GM19023 (cell line): ENCODE results near the gene NFKBIE.
"Not testable (repeated sequence)": the region's sequence is repeated elsewhere in the genome, so short reads cannot be mapped to it uniquely, and the experiment has no call there.

Experiments used
- ATAC-seq: cut with Tn5 transposase; IDR thresholded peaks from one replicate; pipeline ENCODE4 v1.9.1; 2021; ENCODE audit warnings: mild to moderate bottlenecking, moderate library complexity; ENCODE audit not compliant: unreplicated experiment

NFKBIE gene, protein sequence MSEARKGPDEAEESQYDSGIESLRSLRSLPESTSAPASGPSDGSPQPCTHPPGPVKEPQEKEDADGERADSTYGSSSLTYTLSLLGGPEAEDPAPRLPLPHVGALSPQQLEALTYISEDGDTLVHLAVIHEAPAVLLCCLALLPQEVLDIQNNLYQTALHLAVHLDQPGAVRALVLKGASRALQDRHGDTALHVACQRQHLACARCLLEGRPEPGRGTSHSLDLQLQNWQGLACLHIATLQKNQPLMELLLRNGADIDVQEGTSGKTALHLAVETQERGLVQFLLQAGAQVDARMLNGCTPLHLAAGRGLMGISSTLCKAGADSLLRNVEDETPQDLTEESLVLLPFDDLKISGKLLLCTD

DNA sequence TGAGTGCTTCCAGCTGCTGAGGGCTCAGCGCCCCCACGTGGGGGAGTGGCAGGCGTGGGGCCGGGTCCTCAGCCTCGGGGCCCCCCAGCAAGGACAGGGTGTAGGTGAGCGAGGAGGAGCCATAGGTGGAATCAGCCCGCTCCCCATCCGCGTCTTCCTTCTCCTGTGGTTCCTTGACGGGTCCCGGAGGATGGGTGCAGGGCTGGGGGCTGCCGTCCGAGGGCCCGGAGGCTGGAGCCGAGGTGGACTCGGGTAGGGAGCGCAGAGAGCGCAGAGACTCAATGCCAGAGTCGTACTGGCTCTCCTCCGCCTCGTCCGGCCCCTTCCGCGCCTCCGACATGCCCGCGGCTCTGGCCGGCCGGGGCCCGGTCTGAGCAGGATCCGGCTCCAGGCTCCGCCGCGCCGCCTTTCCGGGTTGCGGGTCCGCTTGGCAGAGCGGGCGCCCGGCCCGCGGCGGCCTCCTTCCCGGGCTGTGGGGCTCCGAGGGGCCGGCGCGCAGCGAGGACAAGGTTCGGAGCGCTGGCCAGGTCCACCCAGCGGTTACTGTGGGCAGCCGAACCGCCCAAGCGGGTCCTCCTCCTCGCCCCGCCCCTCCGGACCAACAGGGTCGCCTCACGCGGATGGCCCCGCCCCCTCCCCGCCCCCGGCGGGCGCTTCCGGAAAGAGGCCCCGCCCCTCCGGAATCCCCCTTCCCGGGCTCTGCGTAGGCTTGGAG, at the start of gene NFKBIE:
Gene NFKBIE, minus strand, starts transcription at position 545 of the 715 bp plus-strand sequence. Its CDS starts 205 bp downstream, at position 340.
- peak; percentile 36 for ATAC-seq

DNA sequence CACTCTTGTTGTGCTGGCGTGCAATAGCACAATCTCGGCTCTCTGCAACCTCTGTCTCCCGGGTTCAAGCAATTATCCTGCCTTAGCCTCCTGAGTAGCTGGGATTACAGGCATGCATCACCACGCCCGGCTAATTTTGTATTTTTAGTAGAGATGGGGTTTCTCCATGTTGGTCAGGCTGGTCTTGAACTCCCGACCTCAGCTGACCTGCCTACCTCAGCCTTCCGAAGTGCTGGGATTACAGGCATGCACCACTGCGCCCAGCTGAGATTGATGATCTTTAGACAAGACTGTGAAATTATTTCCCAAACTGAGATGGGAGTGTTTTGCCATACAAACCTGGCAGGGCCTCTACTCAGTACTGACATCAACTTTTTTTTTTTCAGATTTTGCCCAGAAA, 49.3 kb upstream of the NFKBIE start:
- not testable (repeated sequence) for ATAC-seq

DNA sequence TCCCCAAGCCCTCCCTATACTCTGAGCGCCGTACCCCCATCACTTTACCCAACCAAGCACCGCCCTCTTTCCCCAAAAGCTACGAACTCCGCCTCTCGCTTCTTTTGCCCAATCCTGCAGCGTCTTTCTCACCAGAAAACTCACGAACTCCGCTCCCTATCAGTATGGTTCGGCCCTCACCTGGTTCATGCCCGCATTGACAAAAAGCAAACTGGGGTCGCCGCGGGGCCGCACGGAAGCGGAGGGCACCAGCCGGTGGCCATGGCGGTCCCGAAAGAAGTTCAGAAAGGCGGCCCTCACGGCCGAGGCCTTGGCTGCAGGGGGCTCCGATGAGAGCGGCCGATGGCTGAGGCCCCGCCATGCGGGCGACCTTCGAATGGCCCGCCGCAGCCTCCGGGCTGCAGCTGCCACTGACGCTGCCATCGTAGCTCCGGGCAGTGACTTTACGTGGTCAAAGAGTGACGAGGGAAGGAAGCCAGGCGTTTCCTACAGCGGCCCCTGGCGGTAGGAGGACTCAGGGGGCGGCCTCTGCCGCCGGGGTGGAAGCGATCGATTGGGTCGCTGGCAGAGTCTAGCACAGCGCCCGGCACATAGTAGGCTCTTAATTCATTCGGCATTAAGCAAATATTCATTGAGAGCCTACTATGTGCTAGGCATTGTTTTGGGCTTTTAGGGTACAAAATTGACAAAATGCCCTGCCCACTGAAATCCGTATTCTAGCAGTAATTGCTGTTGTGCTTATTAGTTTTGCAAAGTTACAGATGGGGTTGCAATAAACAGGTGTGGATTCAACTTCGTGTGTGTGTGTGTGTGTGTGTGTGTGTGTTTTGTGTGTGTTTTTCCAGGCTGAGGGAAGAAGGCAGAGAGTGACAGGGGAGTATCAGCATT, 47.8 kb upstream of the NFKBIE start, which contains the start of gene AARS2:
Gene AARS2, minus strand, starts transcription at position 447 of the 888 bp plus-strand sequence. Its CDS starts 24 bp downstream, at position 423.
- peak; percentile 94 for ATAC-seq

DNA sequence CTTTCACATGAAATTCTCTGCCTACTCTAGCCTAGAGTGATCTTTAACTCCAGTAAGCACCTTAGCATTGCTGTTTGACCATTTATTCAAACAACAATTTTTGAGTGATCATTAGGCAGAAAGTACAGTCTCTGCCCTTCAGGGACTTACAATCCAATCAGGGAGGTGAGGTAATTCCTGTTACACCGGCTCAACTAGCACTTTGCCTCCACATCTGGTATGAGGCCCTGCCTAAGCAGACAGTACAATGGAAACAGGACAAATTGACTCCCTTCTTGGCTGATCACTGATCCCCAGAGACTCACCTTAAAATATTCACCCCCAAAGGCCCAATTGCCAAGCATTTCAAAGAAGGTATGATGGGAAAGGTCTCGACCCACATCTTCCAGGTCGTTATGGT, 46.4 kb upstream of the NFKBIE start:
- ATAC-seq: no peak

DNA sequence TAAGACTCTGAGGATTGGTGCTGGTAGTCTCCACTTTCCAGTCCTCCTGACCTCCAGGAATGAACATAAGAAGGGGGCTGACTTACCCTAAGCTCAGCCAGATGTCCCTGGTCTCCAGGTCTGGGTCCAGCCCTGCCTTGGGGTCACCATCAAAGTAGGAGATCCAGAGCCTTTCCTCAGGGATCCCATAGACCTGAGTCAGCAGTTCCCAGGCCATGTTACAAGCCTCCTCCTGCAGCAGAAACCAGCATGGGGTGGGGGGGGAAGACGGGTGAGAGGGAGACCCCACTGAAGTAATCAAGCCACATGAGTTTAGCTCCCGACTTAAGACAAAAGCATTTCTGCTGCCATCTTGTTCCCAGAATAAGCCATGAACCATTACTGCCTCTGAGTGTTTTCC, 46.0 kb upstream of the NFKBIE start:
- no peak for ATAC-seq

DNA sequence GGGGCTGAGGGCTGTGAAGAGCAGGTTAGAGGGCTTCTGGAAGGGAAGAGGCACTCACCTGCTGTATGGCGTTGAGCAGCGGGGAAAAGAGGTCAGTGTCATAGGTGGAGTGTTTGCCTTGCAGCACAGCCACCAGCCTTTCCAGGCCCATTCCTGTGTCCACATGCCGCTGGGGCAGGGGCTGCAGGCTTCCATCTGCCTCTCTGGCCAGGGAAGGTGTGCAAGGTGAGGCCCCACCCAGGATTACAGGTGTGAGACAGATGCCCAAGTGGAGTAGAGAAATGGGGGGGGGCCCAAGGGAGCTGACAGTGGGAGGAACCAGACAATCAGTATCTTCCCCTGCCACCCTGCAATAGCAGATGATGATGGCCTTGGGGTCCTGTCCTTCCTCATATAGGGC, 44.9 kb upstream of the NFKBIE start:
- no peak for ATAC-seq

DNA sequence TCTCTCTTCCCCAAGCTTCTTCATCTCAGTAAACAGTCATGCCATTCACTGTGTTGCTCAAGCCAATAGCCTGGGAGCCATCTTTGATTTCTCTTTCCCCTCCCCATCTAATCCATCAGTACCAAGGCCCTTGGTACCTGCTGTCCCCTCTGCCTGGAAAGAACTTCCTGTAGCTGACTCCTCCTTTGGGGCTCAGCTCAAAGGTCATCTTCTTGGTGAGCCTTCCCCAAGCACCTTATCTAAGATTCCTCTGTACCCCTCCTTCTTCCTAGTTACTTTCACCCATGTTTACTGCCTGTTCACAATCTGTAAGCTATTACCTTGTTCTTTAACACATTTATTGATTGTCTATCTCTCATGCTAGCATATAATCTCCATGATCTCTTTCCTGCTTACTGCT, 44.3 kb upstream of the NFKBIE start:
- no peak for ATAC-seq

DNA sequence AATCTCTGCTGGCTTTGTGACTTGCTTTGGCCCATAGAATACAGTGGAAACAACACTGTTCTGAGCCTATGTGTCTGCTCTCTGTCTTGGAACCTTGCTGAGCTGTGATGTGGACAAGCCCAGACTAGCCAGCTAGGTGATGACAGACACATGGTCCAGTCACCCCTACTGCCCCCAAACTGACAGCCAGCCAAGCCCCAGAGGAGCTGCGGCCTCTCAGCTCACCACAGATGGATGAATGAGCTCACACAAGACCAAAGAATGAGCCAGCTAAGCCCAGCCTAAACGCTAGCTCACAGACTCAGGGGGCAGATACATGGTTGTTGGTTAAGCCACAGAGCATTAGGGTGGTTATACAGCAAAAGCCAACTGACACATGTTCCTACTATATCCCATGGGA, 43.7 kb upstream of the NFKBIE start:
- ATAC-seq: no peak

DNA sequence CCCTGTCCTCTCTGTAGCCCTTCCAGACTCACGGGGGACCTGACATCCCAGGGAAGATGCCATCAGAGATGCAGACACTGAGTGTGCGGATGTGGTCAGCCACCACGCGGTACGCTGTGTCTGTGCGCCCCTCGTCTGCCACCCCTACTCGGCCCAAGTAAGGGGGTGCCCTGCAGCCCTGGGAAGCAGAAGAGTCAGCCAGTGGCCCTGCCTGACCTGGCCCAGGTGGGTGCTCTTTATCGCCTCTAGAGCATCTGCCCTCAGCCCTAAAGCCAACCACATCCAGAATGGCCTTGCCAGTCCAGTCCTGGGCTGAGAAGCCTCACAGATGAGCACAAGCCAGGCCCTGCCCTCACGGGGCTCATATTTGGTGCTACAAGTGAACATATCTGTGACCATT, 41.9 kb upstream of the NFKBIE start:
- ATAC-seq: no peak

DNA sequence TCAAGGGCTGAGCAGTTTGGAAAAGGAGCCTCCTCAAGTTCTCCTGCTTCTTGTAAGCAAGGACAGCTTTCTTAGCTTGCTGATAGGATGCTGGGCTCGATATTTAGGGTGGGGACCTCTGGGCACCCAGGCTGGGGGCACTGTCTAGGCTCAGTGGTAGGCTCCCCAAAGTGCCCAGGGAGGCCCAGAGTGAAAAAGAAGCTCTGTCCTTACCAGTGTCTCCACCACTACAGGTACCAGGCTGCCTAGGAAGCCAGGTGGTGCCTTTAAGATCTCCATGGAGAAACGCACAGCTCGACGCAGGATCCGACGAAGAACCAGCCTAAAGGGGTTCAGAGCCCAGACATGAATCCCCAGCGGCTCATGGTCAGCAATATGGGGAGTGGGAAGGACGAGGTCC, 41.4 kb upstream of the NFKBIE start:
- no peak for ATAC-seq

DNA sequence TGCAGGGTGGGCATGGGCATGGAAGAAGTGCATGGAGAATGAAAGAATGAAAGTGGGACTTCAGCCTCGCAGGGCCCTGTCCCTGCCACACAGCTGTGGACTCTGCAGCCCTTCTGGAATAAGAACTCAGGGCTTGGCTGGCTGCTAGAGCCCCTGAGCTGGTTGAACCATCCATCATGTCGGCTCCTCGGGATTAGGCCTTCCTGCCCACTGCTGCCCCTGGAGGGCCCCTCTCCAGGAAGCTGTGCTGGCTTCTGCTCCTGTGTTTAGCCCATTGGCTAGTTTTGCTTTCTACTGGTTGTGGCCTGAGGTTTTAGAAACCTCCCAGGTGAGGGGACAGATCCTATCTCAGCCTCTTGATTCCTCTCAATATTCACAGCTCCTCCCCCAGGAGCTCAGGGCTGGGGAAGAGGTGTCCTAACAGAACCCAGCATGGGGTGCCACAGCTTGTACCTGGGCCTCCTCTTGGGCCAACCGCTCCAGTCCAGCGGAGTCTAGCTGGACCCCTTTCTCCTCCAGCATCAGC, 39.9 kb upstream of the NFKBIE start:
- no peak for ATAC-seq

DNA sequence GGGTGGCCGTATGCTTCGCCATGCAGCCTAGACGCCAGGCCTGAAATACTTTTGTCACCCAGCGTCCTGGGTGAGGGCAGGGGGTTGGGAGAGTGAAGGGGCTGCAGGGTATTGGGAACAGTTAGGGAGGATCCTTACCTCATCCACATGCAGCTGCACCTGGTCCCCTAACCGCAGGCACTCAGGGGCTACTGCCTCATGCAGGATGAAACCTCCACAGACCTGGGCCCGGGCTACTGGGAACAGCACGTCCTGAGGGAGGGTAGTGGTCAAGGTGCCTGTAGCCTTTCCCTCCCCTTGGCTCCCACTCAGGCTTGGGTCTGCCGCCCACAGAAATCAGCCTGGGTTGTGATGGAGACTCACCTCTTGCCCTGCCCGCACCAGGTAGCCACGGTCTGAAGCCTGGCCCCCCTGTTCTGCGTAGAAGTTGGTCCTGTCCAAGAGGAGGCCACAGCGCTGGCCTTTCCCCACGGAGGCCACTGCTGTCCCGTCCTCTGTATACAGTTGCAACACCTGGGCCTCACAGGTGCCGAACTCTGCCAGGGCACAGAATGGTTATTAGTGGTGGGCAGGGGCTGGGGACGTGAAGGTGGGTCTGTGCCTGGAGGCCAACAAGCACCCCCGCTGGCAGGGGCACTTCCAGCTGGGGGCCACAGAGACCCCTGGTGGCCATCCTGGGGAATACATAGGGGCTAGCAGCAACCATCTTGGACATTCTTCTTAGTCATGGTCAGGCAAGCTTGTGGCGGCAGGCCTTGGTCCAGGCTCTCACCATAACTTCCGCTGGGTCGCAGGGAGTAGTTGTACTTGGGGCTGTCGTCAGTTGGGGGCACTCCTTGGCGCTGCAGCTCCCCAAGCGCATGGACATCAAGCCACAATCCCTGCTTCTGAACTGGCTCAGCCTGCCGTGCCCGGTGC, 39.2 kb upstream of the NFKBIE start:
- no peak for ATAC-seq

DNA sequence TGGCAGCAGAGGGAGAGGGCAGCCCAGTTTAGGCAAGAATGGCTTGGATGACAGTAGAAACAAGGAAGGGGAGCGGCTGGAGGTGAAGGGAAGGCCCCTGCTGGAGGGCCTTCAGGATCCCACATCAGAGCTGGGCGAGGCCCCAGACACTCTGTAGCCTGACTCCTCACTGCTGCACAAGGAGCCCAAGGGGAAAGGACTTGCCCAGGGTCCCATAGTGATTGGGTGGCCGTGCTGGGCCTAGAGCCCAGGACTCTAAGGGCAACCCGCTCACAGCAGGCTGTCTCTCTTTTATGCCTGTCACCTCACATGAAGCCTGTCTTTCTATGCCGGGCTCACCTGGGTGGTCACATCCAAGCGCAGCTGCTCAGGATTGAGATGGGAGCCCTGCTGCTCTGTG, 38.5 kb upstream of the NFKBIE start:
- no peak for ATAC-seq

DNA sequence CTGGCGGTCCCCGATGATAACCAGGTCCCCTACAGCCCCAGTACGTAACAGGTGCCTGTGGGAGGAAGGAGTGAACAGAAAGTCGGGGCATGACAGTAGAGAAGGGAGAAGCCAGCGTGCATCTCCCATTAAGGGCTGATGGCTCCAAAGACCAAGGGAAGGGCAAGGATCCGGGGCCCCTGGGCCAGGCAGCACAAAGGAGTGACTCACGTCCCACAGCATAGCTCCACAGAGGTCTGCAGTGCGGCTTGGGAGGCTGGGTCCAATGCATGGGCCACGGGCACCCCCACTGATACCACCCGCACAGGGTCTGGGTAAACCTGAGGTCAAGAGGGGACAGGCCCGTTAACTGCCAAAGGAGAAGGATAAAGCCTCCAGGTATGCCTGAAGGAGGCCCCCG, 37.5 kb upstream of the NFKBIE start:
- ATAC-seq: no peak

DNA sequence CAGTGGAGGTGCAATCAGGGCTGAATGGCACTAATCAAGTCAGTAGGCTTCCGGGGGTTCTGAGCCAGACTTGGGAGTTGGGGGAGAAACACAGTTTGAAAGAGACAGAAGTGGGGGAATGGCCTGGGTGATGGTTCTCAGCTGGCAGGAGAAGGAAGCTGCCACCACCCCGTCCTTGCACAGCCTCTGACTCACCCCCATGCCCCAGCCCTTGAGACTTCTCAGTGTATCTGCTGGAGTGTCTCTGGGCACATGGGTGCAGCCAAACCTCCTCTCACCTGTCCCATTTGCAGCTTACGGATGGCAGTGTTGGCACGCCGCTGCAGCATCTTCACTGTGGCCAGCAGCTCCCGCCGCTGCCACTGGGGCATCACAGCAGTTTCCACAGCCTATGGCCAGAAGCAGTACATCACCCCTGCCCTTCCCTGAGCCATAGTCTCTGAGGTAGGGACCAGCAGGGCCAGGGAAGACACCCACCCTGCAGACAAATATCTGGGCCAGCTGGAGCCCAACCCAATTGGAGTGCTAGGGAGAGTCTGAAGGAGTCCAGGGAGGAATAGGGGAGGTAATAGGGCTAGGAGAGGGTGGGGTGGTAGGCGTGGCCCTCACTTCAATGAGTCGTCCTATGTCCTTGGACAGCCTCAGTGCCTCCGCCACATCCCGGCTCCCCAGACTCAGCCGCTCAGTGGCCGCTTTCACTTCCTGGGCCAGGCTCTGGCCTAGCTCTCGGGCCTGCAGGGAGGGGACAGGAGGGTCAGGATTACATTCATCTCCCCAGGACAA, 36.6 kb upstream of the NFKBIE start:
- no peak for ATAC-seq

DNA sequence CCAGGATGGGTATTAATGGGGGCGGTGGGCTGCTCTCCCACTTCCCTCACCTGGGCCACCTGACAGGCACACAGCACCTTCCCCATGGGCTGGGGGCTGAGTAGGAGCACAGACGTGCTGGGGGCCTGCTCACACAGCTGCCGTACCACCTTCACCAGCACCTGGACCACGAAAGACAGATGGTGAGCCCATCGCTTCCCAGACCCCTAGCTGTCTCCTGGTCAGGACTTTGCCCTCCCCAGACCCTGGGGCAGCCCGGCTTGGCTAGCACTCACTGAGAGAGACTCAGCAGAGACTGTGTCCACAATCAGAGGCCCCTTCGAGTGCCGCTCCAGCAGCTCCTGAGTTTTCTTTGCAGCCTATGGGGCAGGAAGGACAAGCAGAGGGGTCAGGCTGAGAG, 35.8 kb upstream of the NFKBIE start:
- ATAC-seq: no peak

DNA sequence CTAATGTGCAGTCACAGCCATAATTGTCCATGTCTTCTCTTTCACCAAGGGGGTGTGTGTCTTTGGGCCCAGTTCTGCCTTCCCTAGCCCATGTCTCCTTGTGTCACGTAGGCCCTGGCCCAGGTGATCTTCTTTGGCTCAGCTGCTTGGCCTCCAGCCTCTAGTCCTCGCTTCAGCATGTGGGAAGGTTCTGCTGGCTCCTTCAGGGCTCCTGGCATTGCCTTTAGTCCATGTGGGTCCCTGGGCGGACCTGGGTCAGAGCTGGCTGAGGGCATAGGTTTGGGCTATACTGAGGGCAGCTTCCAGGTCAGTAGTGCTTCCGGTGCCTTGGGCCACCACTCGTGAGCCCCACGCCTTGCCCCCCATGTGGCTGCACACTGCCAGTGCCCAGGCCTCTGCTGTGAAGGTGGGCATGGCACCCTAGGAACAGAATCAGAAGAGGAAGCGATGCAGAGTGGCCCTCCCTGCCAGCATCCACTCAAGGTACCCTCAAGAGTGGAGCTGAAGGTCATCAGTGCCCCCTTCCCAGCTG, 35.0 kb upstream of the NFKBIE start:
- ATAC-seq: no peak

DNA sequence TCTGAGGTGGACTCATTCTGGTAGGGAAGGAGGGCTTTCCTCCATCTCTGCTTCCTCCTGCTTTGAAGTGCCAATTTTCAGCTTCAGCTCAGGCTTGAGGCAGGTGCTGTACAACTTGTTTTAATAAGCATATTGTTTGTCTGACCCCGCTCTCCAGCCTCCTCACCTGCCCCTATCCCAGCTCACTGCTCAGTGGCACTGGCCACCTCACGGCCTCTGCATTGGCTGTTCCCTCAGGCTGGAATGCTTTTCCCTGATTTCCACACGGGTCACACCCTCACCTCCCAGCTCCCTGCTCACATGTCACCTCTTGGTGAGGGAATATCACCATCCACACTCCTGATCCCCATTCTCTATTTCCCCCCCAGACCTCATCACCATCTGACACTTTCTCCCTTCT, 33.5 kb upstream of the NFKBIE start:
- no peak for ATAC-seq
